Tibial nerve (tissue), 4 donors: Measurements from ENCODE around the gene PARP14.

Experiments
- CTCF ChIP-seq, 5 experiments: fragments of 200-600 bp in 3 of 5; fragments of 450-650 bp in 2 of 5; sonication (generic) in 3 of 5; IDR thresholded peaks; one replicate each; pipeline ENCODE4 v1.5.1; 2016 to 2019; ENCODE audit warnings: antibody characterized with exemption in 5 of 5, mild to moderate bottlenecking in 3 of 5, moderate library complexity in 2 of 5
- EP300 ChIP-seq, 2 donors: sonication (generic); formaldehyde crosslinking; IDR thresholded peaks; one replicate each; pipeline ENCODE4 v1.6.1; 2017; ENCODE audit warnings: antibody characterized with exemption in 2 of 2, mild to moderate bottlenecking in 1 of 2
- POLR2A ChIP-seq, 2 donors: fragments of 450-650 bp; IDR thresholded peaks; one replicate each; pipeline ENCODE4 v1.6.1; 2017; ENCODE audit warnings: antibody characterized with exemption in 2 of 2, mild to moderate bottlenecking in 2 of 2, moderate library complexity in 2 of 2

GRCh38 chr3:122676759-122677158 lies 3.9 kb upstream of the PARP14 start:
- TF ChIP-seq CTCF (IDR thresholded peaks at IDR 0.05) (no peak), POLR2A (IDR thresholded peaks at IDR 0.05) (no peak), EP300 (IDR thresholded peaks at IDR 0.05) (no peak)
